ENCODE measurements around the gene ZCWPW1. TPM values are rescaled to one million over a fixed set of nuclear protein-coding genes. Genes with fewer than 3 reads are reported as not detected.

ZCWPW1 gene
- total and polyA plus RNA-seq, 10 of the 15 experiments (the other 5 are each of a cell fraction or from before 2014, with no cell fraction given), result 1.3 to 4.4 (median 3.7) TPM

DNA sequence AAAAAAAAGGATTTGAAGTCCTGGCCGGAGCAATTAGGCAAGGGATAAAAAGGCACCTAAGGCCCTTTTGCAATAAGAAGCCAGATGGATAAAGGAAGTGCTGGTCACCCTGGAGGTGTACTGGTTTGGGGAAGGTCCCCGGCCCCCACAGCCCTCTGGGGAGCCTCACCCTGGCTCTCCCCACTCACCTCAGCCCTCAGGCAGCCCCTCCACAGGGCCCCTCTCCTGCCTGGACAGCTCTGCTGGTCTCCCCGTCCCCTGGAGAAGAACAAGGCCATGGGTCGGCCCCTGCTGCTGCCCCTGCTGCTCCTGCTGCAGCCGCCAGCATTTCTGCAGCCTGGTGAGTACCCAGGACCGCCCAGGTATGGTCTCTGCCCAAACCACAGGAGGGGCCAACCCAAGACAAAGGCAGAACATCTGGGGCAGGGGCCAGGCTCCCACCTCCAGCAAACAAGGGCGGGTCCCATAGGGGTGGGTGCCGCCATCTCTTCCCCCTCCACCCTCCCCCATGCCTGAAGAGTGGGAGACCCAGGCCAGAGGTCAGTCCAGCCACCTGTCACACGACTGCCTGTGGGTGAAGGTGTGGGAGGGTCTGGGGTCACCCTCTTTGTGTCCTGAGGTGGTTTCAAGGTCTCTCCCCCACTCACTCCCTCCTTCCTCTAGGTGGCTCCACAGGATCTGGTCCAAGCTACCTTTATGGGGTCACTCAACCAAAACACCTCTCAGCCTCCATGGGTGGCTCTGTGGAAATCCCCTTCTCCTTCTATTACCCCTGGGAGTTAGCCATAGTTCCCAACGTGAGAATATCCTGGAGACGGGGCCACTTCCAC, 70.3 kb downstream of the ZCWPW1 start, which contains the start of gene PILRB (continued):
- TF ChIP-seq E4F1 (IDR thresholded peaks at IDR 0.05; ENCODE audit: borderline replicate concordance, partially characterized antibody), result no peak
- peak; percentile 61 for TF ChIP-seq NR2F1 (conservative IDR thresholded peaks at IDR 0.05)
- TF ChIP-seq ZNF207 (IDR thresholded peaks at IDR 0.05; ENCODE audit: borderline replicate concordance), result no peak
- no peak for TF ChIP-seq ASH2L (IDR thresholded peaks at IDR 0.05; ENCODE audit: borderline replicate concordance, low read depth)
- TF ChIP-seq, protein P1, sequence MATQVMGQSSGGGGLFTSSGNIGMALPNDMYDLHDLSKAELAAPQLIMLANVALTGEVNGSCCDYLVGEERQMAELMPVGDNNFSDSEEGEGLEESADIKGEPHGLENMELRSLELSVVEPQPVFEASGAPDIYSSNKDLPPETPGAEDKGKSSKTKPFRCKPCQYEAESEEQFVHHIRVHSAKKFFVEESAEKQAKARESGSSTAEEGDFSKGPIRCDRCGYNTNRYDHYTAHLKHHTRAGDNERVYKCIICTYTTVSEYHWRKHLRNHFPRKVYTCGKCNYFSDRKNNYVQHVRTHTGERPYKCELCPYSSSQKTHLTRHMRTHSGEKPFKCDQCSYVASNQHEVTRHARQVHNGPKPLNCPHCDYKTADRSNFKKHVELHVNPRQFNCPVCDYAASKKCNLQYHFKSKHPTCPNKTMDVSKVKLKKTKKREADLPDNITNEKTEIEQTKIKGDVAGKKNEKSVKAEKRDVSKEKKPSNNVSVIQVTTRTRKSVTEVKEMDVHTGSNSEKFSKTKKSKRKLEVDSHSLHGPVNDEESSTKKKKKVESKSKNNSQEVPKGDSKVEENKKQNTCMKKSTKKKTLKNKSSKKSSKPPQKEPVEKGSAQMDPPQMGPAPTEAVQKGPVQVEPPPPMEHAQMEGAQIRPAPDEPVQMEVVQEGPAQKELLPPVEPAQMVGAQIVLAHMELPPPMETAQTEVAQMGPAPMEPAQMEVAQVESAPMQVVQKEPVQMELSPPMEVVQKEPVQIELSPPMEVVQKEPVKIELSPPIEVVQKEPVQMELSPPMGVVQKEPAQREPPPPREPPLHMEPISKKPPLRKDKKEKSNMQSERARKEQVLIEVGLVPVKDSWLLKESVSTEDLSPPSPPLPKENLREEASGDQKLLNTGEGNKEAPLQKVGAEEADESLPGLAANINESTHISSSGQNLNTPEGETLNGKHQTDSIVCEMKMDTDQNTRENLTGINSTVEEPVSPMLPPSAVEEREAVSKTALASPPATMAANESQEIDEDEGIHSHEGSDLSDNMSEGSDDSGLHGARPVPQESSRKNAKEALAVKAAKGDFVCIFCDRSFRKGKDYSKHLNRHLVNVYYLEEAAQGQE (IDR thresholded peaks at IDR 0.05; ENCODE audit: low read depth, low read length), result no peak
- TF ChIP-seq, protein P2, sequence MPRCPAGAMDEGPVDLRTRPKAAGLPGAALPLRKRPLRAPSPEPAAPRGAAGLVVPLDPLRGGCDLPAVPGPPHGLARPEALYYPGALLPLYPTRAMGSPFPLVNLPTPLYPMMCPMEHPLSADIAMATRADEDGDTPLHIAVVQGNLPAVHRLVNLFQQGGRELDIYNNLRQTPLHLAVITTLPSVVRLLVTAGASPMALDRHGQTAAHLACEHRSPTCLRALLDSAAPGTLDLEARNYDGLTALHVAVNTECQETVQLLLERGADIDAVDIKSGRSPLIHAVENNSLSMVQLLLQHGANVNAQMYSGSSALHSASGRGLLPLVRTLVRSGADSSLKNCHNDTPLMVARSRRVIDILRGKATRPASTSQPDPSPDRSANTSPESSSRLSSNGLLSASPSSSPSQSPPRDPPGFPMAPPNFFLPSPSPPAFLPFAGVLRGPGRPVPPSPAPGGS (IDR thresholded peaks at IDR 0.05; ENCODE audit: borderline replicate concordance, insufficient read depth, low read depth, low read length, poor library complexity, severe bottlenecking), result no peak
- TF ChIP-seq, protein P3, sequence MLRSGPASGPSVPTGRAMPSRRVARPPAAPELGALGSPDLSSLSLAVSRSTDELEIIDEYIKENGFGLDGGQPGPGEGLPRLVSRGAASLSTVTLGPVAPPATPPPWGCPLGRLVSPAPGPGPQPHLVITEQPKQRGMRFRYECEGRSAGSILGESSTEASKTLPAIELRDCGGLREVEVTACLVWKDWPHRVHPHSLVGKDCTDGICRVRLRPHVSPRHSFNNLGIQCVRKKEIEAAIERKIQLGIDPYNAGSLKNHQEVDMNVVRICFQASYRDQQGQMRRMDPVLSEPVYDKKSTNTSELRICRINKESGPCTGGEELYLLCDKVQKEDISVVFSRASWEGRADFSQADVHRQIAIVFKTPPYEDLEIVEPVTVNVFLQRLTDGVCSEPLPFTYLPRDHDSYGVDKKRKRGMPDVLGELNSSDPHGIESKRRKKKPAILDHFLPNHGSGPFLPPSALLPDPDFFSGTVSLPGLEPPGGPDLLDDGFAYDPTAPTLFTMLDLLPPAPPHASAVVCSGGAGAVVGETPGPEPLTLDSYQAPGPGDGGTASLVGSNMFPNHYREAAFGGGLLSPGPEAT (IDR thresholded peaks at IDR 0.05; ENCODE audit: low read depth), result peak; percentile 86
- TF ChIP-seq IKZF2 (IDR thresholded peaks at IDR 0.05), result peak in 1 of 2 experiments; percentile 64; a peak in 2 of 4 replicates
- no peak for TF ChIP-seq BRCA1 (IDR thresholded peaks at IDR 0.05; ENCODE audit: low read depth, low read length)
- TF ChIP-seq TCF7 (IDR thresholded peaks at IDR 0.05; ENCODE audit: borderline replicate concordance), result no peak
- peak; percentile 90 for TF ChIP-seq RELA (IDR thresholded peaks at IDR 0.05; ENCODE audit: borderline replicate concordance, partially characterized antibody)
- peak; percentile 36; the same call in 1 of the 2 replicates for TF ChIP-seq SMC3 (IDR thresholded peaks at IDR 0.05; ENCODE audit: borderline replicate concordance, low read length)
- TF ChIP-seq GATAD2B (conservative IDR thresholded peaks at IDR 0.05; ENCODE audit: low read depth), result 0 out of 2 replicates have a peak, but pooled peaks have one; percentile 58
- no peak for TF ChIP-seq PRDM15 (CRISPR knock-in tag; IDR thresholded peaks at IDR 0.05)
- TF ChIP-seq CBFB (IDR thresholded peaks at IDR 0.05; ENCODE audit: low read depth), result no peak
